Fibroblast of skin of right biceps (primary cell): ENCODE results near the gene SERPINB5.
"Not testable (repeated sequence)": the region's sequence is repeated elsewhere in the genome, so short reads cannot be mapped to it uniquely, and the experiment has no call there.

Source experiments
- DNase-seq: peaks from one replicate; pipeline ENCODE4 v3.0.0-alpha.2; 2013

Gene SERPINB5

GRCh38 chr18:63476668-63477067 is at the start of gene SERPINB5:
Gene SERPINB5 (plus strand): TSS chr18:63476958. CDS start chr18:63484429, 7,471 bp downstream.
- no peak for DNase-seq

GRCh38 chr18:63427558-63427957 is 49.2 kb upstream of the SERPINB5 start:
- peak; percentile 4 for DNase-seq

GRCh38 chr18:63430526-63430925 is 46.2 kb upstream of the SERPINB5 start:
- DNase-seq: no peak

- DNase-seq: no peak
Measured at GRCh38 chr18:63431180-63431579, 45.6 kb upstream of the SERPINB5 start.

DNA sequence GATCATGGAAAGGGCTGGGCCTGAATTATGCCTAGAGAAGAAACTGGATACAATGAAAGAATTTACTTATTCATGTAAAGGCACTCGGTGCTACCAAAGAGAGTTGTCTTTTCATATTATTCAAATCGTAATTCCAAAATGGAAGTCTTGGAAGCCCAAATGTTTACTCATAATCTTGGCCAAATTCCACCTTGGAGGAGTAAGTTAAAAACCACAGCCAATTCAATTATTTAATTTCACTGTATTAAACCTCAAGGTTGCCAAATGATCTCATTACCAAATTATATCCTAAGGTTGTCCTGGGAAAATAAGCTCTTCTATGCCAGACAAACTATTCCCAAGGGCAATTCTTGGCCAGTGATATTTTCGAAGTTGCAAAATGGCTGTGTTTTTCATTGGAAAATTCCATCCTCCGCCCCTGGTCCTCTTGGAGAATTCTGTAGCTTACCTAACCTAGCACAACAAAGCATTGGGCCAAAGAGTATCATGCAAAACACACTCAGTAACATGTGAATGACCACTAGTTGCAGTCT is 43.4 kb upstream of the SERPINB5 start:
- peak; percentile 29 for DNase-seq

DNA sequence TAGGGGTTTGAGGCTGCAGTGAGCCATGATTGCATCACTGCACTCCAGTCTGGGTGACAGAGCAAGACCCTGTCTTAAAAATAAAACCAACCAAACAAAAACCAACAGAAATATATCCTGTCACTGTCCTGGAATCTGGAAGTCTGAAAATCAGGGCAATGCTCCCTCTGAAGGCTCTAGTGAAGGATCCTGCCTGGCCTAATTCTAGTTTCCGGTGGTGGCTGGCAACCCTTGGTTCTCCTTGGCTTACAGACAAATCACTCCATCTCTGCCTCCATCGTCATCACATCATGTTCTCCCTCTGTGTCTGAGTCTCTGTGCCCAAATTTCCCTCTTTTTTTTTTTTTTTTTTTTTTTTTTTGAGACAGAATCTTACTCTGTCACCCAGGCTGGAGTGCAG is 38.6 kb upstream of the SERPINB5 start:
- DNase-seq: no peak

DNA sequence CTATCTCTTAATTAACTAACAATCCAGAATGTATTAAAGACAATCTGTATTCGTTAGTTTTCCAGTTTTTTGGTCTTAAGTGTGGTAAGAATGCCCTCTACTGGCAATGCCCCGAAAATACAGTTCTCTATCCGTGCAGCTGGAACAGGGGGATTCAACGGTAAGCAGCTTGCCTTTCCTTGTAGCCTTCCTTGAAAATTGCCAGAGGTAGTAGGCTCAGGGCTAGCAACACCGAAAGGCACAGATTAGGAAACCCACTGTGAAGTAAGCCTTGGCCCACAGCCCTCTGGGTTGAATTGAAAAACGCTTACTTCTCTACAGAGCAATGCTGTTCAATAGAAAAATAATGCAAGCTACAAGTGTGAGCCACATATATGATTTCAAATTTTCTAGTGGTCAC is 37.4 kb upstream of the SERPINB5 start:
- peak; percentile 56 for DNase-seq

- DNase-seq: peak; percentile 10
Measured at GRCh38 chr18:63440219-63440618, 36.5 kb upstream of the SERPINB5 start.

DNA sequence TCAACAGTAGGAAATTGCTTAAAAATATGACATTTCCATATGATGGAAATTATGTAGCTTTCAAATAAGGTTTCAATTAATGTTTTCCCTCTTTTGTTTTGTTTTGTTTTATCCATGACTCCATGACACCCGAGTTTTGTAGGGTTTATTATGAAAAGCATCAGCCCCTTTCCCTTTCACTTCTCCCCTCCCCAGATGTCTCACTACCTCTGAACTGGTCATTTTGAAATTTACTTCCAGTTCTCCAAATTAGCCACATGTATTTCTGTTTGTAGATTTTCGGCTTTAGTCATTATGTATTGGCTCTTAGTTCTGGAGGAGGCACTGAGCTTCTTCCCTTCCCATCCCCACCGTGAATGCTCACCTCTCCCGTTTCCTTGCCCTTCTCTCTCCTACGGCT is 35.9 kb upstream of the SERPINB5 start:
- DNase-seq: no peak

GRCh38 chr18:63443829-63444228 is 32.9 kb upstream of the SERPINB5 start:
- DNase-seq: no peak

- peak; percentile 90 for DNase-seq
Measured at GRCh38 chr18:63444580-63444979, 32.2 kb upstream of the SERPINB5 start.

GRCh38 chr18:63445037-63445436 is 31.7 kb upstream of the SERPINB5 start:
- DNase-seq: no peak

DNA sequence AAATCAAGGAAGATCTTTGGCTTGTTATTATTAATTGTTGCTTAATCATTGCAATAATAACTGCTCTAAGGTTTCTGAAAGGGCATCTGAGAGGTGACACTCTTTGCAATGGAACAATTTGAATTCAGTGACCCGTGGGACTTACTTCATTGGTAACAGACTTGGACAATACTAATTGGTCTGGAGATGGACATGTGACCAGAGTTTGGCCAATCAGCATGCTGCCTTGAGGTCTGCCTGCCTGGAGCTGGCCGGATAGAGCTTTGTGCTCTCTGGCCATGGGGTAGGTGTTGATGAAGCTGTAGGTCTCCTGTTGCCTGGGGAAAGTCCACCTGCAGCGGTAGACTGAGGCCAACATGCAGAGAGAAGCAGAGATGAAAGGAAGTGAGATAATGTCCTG is 30.5 kb upstream of the SERPINB5 start:
- DNase-seq: no peak

- DNase-seq: no peak
Measured at GRCh38 chr18:63447066-63447465, 29.7 kb upstream of the SERPINB5 start.

DNA sequence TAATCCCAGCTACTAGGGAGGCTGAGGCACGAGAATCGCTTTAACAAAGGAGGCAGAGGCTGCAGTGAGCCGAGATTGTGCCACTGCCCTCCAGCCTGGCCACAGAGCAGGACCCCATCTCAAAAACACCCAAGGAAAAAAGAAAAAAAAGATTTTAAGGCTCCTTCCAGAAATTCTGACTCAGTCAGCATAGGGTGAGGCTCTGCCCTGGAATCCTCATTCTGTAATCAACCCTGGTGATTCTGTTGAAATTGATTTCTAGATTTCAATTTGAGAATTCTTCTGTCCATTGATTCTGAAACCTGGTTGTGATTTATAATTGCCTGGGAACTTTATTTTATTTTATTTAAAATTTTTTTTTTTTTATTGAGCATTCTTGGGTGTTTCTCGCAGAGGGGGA is 27.3 kb upstream of the SERPINB5 start:
- DNase-seq: no peak

DNA sequence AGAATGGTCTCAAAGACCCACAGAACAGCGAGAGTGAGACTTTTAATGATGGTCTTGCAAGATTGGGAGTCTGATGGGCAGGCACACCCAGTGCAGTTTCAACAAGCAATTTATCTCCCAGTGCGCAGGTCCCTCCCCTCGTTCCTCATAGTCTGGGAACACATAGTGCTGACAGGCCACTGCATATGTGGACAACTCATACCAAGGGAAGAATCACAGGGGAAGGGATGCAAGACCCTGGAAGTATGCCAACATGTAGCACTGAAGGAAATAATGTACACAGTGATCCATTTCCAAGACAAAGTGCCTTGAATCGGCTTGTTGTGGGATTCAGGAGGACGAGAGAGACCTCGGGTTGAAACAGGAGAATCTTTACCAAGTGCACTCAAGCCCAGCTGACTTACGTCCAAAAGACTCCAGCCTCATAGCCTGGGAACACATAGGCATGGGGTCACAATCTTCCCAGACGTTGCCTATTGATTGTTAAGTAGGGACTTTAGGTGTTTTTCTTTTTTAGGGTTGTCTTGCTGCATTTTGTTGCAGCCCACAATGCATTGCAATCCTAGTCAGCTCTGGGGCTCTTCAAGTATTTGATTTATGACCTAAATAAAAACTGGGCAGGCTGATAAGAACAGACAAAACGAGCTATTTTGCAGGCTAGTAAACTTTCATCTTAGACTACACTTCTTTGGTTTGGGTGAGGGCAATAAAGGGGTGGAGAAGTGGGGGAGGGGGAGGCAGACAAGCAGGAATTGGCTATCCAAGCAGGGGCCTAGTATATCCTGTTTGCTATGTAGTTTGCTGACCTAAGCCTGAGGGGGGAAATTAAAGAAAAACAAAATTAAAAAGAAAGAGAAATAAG is 24.7 kb upstream of the SERPINB5 start:
- DNase-seq: peak; percentile 69

- DNase-seq: not testable (repeated sequence)
Measured at GRCh38 chr18:63452751-63453150, 24.0 kb upstream of the SERPINB5 start.

DNA sequence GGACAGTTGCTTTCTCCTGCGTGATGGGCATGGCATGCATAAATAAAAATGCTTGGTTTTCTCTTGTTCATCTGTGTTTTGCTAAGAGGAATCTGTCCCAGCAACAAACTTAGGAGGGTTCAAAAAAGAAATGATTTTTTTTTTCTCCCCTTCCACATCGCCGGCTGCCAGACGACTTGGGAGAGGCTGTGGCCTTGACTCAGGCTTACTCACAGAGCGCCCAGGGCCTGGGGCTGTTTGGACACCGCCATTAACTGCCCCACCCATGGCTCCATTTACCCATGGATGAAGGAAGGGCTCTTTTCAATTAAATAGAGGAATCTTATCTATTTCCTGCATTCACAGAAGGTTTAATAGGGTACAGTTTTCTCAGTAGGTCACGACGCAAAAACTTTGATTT is 22.3 kb upstream of the SERPINB5 start:
- peak; percentile 12 for DNase-seq

DNA sequence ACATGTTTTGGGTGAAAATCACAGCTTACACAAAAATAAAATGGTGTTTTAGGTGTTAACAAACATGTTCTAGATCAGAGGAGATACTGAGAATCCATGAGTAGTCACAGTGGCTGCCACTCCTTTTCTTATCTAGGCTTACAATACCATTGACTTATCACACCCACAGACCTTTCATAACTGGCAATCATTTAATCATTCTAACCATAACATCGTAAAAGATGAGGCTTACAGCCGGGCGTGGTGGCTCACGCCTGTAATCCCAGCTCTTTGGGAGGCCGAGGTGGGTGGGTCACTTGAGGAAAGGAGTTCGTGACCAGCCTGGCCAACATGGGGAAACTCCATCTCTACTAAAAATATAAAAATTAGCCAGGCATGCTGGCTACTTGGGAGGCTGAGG is 18.8 kb upstream of the SERPINB5 start:
- no peak for DNase-seq

- no peak for DNase-seq
Measured at GRCh38 chr18:63460414-63460813, 16.3 kb upstream of the SERPINB5 start.

DNA sequence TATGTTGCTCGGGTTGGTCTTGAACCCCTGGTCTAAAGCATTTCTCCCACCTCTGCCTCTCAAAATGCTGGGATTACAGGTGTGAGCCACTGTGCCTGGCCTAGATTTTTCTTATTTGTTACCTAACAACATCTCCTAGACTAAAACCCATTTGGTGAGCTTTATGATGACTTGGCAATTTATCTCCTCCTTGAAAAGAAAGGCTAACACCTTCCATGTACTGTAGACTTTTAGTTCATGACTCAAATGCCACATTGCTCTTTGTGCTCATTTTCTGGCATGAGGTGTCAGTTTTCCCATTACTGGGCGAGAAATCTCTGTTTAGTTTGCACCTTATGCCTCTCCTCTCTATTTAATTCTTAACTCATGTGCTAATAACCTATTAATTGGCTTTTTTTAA is 12.3 kb upstream of the SERPINB5 start:
- DNase-seq: no peak

GRCh38 chr18:63465059-63465458 is 11.7 kb upstream of the SERPINB5 start:
- DNase-seq: no peak

DNA sequence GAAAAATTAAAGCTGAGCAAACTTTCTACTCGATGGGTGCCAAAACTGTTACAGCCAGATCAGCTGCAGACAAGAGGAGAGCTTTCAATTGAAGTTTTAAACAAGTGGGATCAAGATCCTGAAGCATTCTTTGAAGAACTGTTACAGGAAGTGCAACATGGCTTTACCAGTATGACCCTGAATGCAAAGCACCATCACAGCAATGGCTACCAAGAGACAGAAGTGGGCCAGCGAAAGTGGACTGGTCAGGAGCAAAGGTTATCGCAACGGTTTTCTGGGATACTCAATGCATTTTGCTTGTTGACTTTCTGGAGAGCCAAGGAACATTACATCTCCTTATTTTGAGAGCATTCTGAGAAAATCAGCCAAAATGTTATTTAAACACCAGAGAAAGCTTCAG is 9.1 kb upstream of the SERPINB5 start:
- DNase-seq: no peak

GRCh38 chr18:63468575-63468974 is 8.2 kb upstream of the SERPINB5 start:
- DNase-seq: no peak

GRCh38 chr18:63470751-63471150 is 6.0 kb upstream of the SERPINB5 start:
- DNase-seq: no peak
